Right forelimb (tissue), 1 donor: ENCODE data around the gene KCNK5.

ENCODE experiments used
- DNase-seq: peaks from one replicate; pipeline ENCODE4 v3.0.0-alpha.2; 2018

Gene KCNK5

DNA sequence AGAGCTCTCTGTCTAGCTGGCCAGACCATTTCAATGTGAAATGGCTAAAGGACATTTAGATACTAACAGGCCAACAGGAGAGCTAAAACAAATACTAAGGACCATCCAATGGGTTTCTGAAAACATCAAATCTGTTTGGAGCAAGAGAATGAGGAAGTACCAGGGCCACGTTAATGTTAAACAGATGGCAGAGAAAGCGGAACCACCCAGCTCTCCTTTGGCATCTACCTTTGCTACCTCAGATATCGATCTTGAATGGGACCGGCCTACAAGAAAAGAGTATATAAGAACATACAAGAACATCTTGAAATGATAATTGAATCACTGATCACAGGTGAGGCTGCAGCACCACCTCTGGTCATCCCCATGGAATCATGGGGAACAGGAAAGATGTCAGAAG lies 31.8 kb downstream of the KCNK5 start:
- no peak for DNase-seq

DNA sequence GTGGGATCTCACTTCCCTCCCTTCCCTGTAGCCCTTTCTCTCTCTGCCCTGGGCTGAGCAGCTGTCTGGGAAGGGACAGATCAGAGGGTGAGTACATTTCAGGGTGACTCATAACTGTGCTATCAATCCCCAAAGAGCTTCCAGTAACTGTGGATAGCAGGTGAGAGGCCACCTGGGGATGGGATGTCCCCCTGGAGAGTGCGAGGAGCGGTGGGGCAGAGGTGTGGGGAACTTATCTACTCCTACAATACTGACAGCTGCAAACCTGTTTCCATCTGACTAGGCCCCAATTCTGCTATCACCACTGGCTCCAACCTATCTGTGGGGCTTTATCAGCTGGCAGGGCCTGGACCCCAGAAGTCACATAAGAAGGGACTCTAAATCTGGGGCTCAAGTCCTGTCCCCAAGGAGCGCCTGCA lies 32.6 kb downstream of the KCNK5 start:
- DNase-seq: no peak

DNA sequence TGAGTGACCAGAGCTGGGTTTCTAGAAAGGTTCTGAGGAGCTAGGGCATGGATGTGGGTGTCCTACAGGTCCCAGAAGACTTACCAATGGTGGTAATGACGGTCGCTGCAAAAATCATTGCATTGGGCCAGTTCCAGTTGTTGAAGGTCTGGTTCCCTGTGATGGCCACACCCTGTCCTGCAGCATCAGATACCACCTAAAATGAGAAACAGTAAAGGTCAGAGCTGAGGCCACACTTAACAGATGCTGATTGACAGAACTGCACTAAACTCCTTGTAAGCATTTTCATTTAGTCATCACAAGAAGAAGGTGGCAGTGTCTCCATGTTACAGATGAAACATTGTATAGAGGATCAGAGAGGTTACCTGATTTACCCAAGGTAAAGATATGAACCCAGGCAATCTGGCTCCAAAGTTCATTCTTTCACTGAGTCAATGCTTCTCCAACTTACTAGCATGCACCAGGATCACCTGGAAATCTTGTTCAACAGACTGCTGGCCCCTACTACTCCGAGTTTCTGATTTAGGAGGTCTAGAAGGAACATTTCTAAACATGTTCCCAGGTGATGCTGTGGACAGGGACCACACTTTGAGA lies 33.4 kb downstream of the KCNK5 start:
- no peak for DNase-seq

DNA sequence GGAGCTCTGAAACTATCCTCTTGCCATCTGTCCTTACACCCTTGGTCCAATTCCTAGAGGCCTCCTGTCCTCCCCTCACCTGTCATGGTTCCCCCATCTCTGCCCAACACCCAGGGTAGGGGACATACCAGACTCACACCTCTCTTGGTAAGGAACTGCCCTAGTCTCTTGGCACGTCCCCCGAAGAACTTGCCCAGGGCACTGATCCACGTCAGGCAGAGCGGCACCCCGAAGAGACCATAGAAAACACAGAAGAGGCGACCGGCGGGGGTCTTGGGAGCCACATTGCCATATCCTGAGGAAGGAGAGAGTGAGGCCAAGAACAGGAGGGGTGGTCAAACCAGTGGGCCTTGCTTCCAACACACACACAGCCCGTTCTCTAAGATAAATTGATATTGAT lies 34.8 kb downstream of the KCNK5 start:
- DNase-seq: no peak

DNA sequence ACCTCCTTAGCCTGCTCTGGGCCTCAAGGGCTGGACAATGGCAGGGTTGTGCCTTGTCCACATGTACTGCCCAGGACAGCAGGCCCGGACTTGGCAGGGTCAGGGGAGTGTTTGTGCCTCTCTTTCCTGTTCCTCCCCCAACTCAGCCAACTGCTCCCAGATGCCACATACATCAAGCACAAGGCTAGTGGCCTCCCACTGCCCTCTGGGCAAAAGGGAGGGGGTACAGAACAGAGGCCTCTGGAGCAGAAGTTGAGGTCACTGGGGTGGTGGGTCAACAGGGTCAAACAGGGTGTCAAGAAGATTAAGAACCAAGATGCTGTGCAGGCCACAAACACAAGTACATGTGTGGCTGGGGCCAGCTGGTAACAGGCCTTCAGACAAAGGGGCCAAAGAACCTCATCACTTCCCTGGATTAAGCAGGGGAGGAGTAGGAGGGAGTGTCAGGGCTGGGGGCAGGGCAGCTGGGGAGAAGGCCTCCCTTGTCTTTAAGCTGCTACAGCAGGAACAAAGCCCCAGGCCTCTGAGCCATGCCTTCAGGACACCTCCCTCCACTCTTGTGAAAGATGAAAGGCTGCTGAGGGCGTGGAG lies 36.0 kb downstream of the KCNK5 start:
- no peak for DNase-seq

DNA sequence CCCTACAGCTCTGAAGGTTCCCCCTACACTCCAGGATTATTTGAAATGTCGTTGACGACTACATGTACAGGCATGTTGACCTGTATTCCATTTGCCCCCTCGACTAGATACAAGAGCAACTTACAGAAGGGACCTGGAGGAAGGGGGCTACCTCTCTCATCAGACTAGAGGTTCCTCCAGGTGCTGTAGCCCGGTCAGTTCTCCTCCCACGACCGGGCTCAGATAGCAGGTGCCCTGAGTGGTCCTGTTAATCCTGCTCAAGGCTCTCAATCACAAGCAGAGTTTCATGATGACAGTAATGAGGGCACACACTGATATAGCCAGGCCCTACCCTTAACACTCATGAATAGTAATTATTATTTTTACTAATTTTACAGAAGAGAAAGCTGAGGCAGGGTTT lies 36.5 kb downstream of the KCNK5 start:
- DNase-seq: no peak

DNA sequence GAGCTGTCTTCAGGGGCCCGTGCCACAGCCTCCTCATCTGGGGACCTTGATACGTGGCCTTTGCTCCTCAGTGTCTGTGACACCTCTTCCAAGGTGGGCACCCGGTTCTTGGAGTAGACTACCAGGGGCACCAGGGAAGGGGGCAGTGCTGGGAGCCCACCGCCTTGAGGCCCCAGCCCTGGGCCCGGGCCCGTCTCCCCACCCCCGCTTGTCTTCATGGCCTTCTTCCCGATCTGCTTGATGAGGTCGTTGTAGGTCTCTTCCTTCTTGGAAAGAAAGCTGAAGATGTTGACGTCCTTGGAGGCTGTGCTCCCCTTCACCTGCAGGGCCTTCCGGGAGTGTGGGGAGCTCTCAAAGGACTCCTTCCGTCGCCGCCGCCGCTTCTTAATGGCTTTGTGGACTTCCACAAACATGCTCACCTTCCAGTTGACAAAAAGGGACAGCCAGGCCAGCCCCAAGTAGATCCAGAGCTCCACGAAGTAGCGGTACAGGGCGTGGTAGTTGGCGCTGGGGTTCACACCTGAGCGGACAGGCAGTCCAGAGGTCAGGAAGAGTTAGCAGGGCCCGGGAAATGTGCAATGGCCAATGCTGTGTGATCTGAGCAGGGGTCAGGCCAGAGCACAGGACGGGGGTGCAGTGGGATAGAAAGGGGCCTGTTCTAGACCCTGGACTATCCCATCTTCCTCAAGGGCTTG lies 37.9 kb downstream of the KCNK5 start:
- no peak for DNase-seq

DNA sequence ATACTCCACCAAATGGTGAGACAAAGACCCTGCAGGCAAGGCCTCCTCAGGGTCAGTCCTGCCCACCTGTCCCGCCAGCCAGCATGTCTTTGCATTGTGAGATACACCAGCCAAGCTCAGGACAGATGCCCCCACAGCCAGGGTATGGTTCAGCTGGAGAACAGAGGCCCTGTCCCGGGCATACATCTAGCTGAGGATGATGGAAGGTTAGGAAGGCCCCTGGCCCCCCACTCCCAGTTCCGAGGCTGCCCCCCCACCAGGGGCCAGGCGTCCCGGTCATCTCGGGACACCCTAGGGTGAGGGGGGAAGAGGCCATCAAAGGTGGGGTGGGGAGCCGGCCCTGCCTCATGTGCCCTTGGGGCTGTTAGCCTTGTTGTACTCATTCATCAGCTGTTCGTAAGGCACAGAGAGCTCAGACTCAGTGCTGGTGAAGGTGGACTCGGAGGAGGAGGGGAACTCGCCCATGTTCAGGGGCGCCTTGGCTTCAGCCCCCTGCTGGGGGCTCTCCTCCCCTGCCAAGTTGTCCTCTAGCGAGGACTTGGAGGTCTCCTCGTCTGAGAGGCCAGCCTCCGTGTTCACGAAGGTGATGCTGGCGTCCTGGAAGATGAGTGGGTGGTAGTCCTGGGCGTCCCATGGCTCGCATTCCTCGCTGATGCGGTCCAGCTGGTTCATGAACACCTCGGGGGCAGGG lies 38.6 kb downstream of the KCNK5 start:
- no peak for DNase-seq

DNA sequence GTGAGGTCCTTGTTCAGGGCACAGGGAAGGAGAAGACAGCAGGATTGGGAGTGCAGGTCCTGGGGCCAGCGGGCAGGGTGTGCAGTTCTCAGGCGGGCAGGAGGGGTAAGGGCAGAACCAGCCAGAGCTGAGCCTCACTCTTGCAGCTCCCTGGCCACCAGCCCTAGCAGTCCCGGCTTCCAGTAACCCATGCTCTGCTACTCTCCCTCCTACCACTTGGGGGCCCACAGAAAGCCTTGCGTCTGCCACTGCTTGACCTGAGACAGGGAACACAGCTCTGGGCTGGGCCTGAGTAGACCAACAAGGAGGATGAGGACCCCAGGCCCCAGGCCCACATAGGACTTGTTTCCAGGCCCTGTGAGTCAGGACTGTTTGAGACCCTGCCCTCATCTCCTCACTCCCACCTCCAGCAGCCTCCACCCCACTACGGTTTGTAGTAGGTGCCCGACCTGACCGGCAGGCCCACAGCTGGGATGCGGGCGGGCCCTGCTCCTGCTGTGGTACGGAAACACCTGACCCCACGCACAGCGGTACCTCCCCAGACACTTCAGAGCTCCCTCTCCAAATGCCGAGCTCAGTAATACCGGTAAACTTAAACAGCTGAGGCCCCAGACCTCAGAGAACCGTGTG lies 39.2 kb downstream of the KCNK5 start:
- DNase-seq: no peak

DNA sequence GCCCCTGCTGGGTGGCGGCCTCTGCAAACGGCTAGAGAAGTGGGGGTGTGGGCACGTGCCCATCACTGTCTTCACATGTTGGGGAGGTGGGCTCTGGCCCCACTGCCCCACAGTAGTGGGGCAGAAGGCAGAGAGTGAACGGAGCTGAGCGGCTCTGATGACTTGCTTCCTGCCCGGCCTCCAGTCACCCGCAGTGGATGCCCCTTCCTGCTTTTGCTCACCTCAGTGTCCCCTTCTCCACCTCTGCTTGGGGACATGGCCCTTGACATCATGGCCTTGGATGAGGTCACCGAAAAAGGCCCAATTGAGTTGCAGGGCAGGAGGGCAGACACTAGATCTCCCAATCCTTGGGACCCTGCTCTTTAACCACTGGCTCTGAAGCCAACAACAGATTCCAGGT lies 40.1 kb downstream of the KCNK5 start:
- DNase-seq: no peak

DNA sequence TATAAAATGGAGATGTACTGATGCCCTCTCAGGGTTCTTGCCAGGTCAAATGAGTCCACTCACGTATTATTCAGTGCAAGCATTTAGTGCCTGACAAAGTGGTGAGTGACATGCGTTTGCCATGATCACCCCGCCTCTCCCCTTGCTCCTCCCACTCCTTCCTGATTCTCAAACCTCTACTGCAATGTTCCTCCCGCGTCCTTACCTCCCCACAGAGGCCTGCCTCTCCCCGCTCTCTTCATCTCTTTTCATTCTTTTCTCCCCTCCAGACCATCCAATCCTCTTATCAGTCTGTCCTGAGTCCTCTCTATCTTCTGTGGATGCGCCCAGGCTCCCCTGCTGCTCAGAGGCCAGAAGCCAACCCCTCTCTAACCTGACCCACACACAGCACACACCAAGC lies 40.7 kb downstream of the KCNK5 start:
- DNase-seq: no peak

DNA sequence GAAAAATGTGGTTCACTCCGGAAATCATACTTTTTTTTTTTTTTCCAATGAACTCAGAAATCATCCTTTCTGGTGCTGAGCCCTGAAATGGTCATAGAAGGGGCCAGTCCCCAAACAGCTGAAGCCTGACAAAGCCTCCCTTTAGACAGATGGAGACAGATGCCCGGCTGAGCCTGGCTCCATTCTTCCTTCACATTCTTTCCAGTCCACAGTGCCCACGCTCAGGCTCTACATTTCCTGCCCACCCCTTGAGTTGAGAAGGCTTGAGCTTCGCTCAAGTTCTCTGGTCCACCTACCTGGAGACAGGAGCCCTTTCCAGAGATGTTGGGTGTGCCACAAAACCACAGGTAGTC lies 41.2 kb downstream of the KCNK5 start:
- no peak for DNase-seq

DNA sequence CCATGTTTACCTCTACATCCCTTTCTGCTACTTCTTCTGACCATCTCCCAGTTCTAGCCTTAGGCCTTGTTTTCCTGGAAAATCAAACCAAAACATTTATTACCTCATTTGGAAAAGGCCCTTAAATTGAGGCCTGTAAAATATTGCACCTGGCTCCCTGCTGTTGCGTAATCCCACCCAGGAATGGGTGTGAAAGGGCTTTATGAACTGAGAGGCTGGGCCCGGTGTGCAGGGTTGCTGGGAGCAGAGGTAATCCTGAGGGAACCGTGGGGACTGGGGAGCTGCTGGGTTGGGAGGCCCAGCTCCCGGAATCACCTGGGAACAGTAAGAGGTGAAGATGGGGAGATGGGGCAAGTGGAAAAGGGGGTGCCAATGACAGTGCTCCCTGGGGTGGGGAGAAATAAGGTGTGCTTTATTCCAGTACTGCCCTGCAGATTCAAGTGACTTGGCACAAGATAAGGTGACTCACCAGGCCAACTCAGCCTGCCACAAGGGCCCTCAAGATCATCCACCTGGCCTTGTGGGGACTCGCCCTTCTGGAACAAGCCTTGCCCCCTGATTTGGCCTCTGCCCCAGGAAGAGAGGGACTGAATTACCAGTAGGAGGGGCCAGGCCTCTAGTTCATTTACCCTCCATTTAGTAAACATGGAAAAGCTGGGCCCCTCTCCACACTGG lies 44.2 kb downstream of the KCNK5 start:
- DNase-seq: no peak

DNA sequence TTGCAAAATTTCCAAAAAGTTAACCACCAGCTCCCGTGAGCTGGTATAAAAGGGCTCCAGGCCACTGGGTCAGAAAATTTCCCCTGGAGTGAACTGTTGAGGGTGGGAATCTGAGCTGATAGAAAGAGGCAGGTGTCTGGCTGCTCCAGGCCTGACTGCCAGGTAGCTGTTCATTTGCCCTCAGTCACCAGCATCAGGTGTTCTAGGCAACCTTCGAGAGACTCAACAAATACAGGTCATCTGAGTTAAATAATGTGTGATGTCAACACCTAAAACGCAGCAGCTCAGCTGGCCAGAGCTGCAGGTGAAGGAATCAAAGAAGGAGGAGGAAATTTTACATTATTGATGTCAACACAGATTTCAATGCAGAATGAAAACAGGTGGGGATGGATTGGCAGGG lies 46.7 kb downstream of the KCNK5 start:
- no peak for DNase-seq

DNA sequence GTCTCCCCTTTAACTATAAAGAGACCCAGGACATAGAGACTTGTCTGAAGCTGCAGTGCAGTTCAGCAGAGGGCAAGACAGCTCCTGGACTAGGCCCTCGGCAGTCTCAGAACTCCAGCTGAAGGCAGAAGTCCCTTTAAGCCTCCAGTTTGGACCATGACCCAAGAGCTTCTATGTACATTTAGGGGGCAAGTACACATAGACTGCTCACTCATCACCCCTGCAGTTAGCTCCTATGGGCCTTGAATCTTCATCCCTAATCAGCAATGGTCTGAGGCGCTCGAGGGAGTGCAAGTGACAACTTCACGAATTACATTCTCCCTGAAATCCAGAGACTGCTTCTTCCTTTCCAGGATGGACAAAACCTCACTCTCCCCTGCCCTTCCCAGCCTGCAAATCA lies 47.4 kb downstream of the KCNK5 start:
- DNase-seq: no peak

DNA sequence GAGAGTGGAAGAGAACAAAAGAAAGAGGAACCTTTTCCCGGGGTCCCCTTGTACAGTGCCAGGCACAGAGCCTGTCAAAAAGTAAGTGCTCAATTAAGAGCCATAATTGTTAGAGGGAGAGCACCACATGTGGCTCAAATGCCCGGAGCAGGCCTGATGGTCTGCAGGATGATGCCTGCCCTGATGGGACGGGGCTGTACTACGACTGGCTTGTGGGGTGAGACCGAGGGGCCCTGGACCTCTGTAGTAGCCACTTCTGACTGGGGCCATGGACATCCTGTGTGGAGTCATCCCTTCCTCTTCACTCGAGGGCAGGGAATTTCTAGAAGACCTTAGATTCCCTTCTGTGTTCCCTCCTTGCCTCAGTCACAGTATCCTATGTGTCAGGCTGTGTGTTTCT lies 47.9 kb downstream of the KCNK5 start:
- no peak for DNase-seq

DNA sequence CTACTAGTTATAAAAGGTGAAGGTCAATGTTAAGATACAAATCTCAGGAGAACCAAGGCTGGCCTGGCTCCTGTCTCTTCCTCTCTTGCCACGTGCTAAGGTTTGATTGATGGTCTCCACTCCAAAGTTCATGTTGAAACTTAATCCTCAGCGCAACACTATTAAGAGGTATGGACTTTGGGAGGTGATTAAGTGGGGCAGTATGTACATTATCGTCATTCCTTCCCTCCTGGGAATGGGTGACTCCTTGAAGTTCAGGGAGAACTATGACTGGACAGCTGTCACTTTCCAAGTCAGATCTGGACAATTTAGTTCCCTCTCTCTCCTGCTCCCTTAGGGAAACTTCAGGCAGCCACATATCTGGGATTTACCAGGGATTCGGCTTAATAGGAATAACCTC lies 50.5 kb downstream of the KCNK5 start:
- no peak for DNase-seq

DNA sequence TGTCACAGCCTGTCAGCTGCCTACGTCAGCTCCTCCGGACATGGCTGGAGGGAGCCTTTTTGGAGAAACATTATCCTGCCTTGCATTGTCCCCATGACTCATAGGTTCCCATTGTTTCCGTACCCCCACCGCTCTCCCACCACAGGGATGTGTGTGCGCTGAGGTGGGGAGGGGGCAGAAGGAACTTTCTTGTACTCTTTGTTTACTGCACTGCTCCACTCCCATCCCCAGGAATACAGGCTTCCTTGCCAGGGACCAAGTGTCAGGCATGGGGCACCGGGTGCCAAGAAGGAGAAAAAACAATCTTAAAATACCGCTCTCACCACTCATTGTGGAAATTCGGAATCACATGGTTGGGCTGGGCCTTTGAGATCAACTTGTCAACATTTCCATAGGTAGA lies 51.0 kb downstream of the KCNK5 start:
- DNase-seq: no peak

DNA sequence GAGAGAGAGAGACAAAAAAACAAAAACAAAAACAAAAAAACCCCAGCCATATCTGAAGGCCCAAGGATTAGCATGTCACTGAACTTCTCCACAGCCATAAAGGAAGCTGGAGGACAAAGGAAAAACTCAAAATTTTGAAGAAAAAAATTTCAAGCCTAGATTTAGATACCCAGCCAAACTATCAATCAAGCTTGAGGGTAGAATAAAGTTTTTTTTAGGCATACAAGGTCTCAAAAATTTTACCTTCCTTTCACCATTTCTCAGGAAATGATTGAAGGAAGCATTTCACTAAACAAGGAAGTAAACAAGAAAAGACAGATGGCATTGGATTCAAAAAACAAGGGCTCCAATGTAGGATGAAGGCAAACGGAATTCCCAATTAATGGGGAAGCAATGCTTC lies 52.1 kb downstream of the KCNK5 start:
- DNase-seq: no peak

DNA sequence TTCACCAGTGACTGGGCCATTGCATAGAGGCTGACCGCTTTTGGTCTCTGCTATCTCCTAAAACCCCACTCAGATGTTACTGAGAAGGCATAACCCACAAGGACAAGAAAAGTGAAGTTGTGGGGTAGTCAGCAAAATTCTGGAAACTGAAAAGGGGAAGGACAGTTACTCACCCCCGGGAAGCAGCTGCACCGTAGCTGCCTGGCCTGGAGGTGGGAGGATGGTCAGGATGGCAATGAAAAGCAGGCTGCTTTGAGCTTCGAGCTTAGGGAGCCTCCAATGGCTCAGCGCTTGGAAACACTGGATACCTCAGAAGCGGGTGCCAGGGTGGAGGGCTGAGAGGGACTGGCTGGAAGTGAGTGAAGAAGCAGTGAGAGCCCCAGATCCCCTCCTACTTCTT lies 56.0 kb downstream of the KCNK5 start:
- no peak for DNase-seq

DNA sequence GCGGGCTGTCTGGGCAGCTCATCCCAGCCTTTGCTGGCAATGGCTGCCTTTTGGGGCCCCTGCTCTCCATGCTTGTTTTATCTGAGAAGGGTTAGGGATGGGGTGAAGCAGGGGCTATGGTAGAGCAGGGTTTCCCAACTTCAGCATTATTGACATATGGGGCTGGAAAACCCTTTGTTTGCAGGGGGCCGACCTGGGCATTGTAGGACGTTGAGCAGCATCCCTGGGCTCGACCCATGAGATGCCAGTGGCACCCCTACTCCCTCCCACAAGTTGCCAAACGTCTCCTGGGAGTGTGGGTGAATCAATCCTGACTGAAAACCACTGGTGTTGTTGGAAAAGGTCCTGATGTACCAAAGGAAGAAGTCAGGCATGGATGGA lies 56.9 kb downstream of the KCNK5 start:
- DNase-seq: no peak

DNA sequence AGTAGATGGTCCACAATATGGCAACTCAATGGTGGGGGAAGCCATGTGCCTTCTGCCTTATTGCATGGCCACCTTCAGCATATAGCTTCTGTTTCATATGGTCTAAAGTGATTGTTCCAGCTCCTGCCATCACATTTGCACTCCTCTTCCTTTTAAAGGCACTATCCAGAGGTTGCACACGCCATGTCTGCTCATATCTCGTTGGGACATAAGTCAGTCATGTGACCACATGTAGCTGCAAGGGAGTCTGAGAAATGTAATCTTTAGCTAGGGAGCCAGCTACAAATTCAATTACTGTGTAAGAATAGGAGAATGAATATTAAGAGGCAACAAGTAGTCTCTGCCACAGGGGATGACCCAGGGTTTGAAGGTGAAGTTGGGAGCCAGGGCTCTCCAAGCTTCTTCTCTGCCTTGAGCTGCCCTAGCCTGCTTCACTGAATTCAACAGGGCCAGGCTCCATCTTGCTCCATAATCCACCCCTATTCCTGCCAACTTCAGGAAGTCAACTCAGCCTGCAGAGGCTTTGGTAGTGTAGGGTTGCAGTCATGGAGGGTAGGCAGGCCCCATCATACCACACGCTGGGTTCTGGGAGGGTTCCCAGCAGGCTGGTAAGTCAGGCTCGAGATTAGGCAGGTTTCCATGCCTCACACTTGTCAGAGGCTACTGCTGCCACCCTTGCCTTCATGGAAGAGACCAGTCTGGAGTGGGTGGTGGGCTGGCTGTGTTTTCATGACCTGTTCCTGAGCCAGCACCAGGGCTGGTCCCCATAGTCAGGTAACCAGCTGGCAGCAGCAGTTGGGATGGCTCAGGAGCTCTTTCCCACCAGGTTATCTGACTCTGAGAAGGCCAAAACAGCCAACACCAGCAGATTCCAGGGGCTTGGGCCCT lies 57.5 kb downstream of the KCNK5 start:
- DNase-seq: no peak
